Measurements from ENCODE around the gene STX11. TPM values are rescaled to one million over a fixed set of nuclear protein-coding genes. Genes with fewer than 3 reads are reported as not detected.
"Not testable (repeated sequence)": the region's sequence is repeated elsewhere in the genome, so short reads cannot be mapped to it uniquely, and the experiment has no call there.

STX11 gene
- total RNA-seq, 1 experiment from 2014 or later, result 6.6 TPM

DNA sequence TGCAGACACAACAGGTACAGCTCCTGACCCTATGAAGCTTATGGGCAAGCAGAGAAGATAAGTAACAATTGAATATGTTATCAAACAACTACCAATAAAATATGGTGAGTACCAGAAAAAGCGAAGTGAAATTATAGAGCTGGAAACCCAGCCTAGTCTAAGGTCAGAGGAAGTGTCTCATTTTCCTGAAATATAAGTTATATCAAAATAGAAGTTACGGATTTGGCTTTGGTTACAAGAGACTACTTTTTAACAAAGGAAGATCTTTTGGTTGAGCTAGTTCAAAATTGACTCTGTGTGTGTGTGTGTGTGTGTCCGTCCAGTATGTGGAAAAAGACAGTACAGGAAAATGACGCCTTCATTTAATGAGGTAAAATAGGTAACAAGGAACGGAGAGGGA lies 8.9 kb downstream of the STX11 start:
- in situ Hi-C loops (cut with HindIII; ENCODE audit: low pct_unique_long_range_greater_than_20kb, low sequenced_read_pairs), result no loop called here
- DNase-seq (ENCODE audit: low read depth, low spot score), result no peak

DNA sequence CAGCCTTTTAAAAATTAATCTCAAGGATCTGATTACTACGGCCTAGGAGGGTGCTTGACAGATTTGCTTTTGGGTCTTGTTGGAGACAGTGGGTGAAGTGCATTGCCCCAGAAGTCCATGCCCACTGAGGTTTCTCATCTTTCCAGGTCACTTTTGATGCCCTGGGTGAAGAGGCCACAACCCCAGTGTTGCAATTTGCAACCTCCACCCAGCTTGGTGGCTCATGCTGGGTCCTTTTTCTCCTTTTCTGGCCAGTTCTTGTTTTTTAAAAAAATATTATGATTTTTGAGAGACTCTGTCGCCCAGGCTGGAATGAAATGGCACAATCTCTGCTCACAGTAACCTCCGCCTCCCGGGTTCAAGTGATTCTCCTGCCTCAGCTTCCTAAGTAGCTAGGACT lies 9.4 kb downstream of the STX11 start:
- in situ Hi-C loops (cut with HindIII; ENCODE audit: low pct_unique_long_range_greater_than_20kb, low sequenced_read_pairs), result no loop called here
- no peak for DNase-seq (ENCODE audit: low read depth, low spot score)

DNA sequence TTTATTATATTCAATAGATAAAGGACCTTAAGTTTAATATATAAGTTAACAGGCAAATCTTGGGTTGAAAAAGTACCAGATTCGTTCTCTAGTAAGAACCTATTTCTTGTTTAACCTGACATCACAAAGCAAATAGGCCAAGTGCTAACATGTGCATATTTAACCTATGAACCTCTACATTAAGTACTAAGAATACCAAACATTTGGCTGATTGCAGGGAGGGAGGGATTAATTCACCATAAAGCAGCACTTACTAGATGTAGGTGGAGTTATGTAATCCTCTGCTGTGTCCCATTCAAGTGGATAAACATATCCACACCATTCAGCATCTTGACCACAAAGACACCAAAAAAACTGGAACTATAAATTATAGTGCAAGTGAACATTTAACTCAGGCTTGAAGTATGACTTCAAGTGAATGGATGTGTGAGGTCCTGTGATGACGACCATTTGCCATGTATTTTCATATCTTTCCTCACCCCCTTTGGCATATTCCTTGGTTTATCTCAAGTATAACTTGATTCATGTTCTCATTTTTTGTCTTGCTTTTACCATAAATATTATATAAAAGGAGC lies 10.2 kb downstream of the STX11 start:
- in situ Hi-C loops (cut with HindIII; ENCODE audit: low pct_unique_long_range_greater_than_20kb, low sequenced_read_pairs), result no loop called here
- no peak for DNase-seq (ENCODE audit: low read depth, low spot score)

DNA sequence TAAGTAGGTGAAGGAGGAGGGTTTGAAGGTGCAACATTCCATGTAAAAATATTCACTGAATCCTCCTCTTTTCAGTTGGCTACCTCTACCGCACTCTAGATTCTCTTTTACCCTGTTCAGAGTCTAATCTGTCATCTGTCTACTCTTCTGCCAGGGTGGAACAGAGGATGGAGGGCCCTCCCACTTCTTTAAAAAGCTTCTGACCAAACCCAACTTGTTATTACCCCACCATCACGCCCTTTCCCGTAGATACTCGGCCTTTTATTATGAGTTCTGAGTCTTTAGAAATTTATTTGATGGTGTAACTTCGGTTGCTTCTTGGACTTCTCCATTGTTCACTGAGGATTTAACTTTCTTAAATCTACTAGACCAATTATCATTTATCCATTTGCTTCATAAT lies 11.7 kb downstream of the STX11 start:
- DNase-seq (ENCODE audit: low read depth, low spot score), result no peak
- in situ Hi-C loops (cut with HindIII; ENCODE audit: low pct_unique_long_range_greater_than_20kb, low sequenced_read_pairs), result no loop called here

- in situ Hi-C loops (cut with HindIII; ENCODE audit: low pct_unique_long_range_greater_than_20kb, low sequenced_read_pairs), result no loop called here
These were observed 12.7 kb downstream of the STX11 start for GRCh38 chr6:144162977-144163376.

DNA sequence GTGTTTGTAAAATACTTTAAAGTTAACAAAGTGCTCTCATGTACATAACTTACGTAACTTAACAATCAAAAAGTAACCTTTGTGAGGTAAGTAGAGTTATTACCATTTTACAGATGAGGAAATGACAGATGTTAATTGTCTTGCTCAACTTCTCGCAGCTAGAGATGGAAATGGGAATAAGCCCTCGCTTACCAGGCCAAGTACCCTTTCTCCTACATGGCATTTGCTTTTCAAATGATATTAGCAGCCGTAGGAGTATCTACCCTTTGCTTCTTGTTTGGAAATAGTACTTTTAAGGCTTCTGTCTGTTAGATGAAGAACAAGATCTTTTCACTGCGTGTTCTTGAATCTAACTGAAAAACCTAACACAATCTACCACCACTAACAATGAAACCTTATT lies 15.5 kb downstream of the STX11 start:
- in situ Hi-C loops (cut with HindIII; ENCODE audit: low pct_unique_long_range_greater_than_20kb, low sequenced_read_pairs), result no loop called here
- DNase-seq (ENCODE audit: low read depth, low spot score), result no peak

More at GRCh38 chr6:144162977-144163376, 12.7 kb downstream of the STX11 start:
- no peak for DNase-seq (ENCODE audit: low read depth, low spot score)

GRCh38 chr6:144170044-144170443 lies 19.7 kb downstream of the STX11 start:
- DNase-seq (ENCODE audit: low read depth, low spot score), result no peak
- in situ Hi-C loops (cut with HindIII; ENCODE audit: low pct_unique_long_range_greater_than_20kb, low sequenced_read_pairs), result no loop called here

GRCh38 chr6:144171406-144171805 lies 21.1 kb downstream of the STX11 start:
- in situ Hi-C loops (cut with HindIII; ENCODE audit: low pct_unique_long_range_greater_than_20kb, low sequenced_read_pairs), result no loop called here
- no peak for DNase-seq (ENCODE audit: low read depth, low spot score)

- no peak for DNase-seq (ENCODE audit: low read depth, low spot score)
- in situ Hi-C loops (cut with HindIII; ENCODE audit: low pct_unique_long_range_greater_than_20kb, low sequenced_read_pairs), result no loop called here
These were observed 23.7 kb downstream of the STX11 start for GRCh38 chr6:144174006-144174405.

- no peak for DNase-seq (ENCODE audit: low read depth, low spot score)
- in situ Hi-C loops (cut with HindIII; ENCODE audit: low pct_unique_long_range_greater_than_20kb, low sequenced_read_pairs), result no loop called here
These were observed 25.7 kb downstream of the STX11 start for GRCh38 chr6:144176043-144176442.

- in situ Hi-C loops (cut with HindIII; ENCODE audit: low pct_unique_long_range_greater_than_20kb, low sequenced_read_pairs), result no loop called here
- DNase-seq (ENCODE audit: low read depth, low spot score), result no peak
These were observed 27.4 kb downstream of the STX11 start for GRCh38 chr6:144177726-144178125.

DNA sequence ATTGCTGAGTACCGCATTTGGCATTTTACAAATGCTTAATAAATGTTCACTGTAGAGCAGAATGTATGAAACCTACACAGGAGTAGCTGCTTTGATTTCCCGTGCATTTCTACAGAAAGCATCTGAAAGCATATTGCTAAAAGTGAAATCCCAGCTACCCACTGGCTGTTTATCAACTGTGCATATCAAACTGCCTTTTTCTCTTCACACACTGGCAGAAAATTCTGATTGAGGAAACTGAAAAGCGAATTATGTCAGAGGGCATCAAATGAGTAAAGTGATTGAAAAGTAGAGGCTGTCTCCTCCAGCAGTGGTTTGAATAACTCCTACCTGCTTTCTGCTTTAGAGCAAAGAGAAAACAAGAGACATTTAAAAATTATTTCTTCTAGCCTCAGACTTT lies 28.0 kb downstream of the STX11 start:
- in situ Hi-C loops (cut with HindIII; ENCODE audit: low pct_unique_long_range_greater_than_20kb, low sequenced_read_pairs), result no loop called here
- no peak for DNase-seq (ENCODE audit: low read depth, low spot score)

- no peak for DNase-seq (ENCODE audit: low read depth, low spot score)
- in situ Hi-C loops (cut with HindIII; ENCODE audit: low pct_unique_long_range_greater_than_20kb, low sequenced_read_pairs), result no loop called here
These were observed 28.9 kb downstream of the STX11 start for GRCh38 chr6:144179237-144179636.

GRCh38 chr6:144179828-144180227 lies 29.5 kb downstream of the STX11 start:
- DNase-seq (ENCODE audit: low read depth, low spot score), result no peak
- in situ Hi-C loops (cut with HindIII; ENCODE audit: low pct_unique_long_range_greater_than_20kb, low sequenced_read_pairs), result no loop called here

DNA sequence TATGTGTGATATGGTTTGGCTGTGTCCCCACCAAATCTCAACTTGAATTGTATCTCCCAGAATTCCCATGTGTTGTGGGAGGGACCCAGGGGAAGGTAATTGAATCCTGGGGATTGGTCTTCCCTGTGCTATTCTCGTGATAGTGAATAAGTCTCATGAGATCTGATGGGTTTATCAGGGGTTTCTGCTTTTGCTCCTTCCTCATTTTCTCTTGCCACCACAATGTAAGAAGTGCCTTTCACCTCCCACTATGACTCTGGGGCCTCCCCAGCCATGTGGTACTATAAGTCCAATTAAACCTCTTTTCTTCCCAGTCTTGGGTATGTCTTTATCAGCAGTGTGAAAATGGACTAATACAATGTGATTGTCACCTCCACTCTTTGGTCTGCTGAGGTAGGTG lies 30.0 kb downstream of the STX11 start:
- DNase-seq (ENCODE audit: low read depth, low spot score); in situ Hi-C loops (cut with HindIII; ENCODE audit: low pct_unique_long_range_greater_than_20kb, low sequenced_read_pairs): not testable (repeated sequence)

DNA sequence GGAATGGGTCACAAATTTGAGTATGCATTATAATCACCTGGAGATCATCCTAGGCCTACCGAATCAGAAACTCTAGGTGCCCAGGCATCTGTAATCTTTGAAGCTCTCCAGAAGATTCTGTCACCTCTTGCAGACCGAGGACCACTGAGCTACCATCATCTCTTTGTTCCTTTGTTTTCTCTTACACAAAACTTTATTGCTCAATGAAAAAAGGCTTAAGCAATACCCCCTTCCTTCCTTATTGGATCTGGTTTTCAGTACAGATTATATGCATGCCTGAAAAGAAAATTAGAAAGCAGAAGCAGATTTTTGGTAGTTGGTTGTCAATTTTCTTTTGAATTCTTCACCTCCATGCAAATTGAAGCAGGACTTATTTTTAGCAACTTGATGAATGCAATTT lies 31.3 kb downstream of the STX11 start:
- in situ Hi-C loops (cut with HindIII; ENCODE audit: low pct_unique_long_range_greater_than_20kb, low sequenced_read_pairs), result no loop called here

GRCh38 chr6:144184186-144184585 lies 33.9 kb downstream of the STX11 start:
- in situ Hi-C loops (cut with HindIII; ENCODE audit: low pct_unique_long_range_greater_than_20kb, low sequenced_read_pairs); DNase-seq (ENCODE audit: low read depth, low spot score): not testable (repeated sequence)

More for the DNA sequence above, 31.3 kb downstream of the STX11 start:
- no peak for DNase-seq (ENCODE audit: low read depth, low spot score)

DNA sequence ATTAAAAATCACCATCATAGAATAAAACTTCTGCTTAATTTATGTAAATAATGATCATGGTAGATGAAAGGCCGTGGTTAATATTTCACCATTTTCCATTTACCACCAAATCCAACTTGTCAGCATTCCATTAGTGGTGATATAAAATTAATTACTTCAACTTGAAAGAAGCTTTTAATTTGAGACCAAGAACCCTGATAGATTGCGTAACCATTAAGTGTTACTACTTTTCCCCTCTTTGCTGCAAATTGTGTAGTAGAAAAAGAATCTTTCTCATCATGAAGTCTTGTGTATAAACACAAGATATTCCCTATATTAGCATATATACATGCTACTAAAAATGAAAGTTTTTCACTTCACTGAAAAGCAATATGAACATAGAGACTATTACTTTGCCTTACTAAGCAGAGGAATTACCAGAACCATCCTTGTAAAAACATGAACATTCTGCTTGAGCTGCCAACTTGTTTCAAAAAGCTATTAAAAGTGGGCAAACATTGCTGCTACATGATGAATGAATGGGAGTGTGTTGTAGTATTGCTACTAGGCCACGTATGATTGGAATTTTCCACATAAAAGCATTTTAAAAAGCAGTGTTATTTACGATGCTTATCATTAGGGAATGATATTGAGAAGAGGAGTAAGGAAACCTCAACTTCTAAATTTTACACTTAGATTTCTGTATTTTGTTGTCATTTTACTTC lies 35.0 kb downstream of the STX11 start:
- in situ Hi-C loops (cut with HindIII; ENCODE audit: low pct_unique_long_range_greater_than_20kb, low sequenced_read_pairs), result no loop called here
- DNase-seq (ENCODE audit: low read depth, low spot score), result no peak

GRCh38 chr6:144186817-144187625 lies 36.7 kb downstream of the STX11 start:
- DNase-seq (ENCODE audit: low read depth, low spot score), result no peak
- in situ Hi-C loops (cut with HindIII; ENCODE audit: low pct_unique_long_range_greater_than_20kb, low sequenced_read_pairs), result no loop called here
